ENCODE measurements around the gene SHD.

The SHD gene

GRCh38 chr19:4338441-4339355 is 59.6 kb downstream of the SHD start, which contains the start of gene STAP2:
STAP2 (minus strand) TSS chr19:4338827; CDS start chr19:4338753, 74 bp downstream.
- Histone ChIP-seq H3K27me3 (replicated peaks; ENCODE audit: control insufficient read depth, insufficient read depth, low read length, poor library complexity, severe bottlenecking) (no peaks in the 10 kb centered on the region), H3K4me1 (ENCODE audit: control insufficient read depth, insufficient read depth, low read length, poor library complexity, severe bottlenecking) (peaks cover 13% of the 10 kb centered on the region), H3K9me3 (ENCODE audit: control insufficient read depth, low read length) (no peaks in the 10 kb centered on the region), H3K36me3 (ENCODE audit: control insufficient read depth, insufficient read depth, low read length) (no peaks in the 10 kb centered on the region), H3K27ac (ENCODE audit: insufficient read depth, low read length, poor library complexity, severe bottlenecking) (peak within 1 kb of the TSS; percentile 27), H3K4me3 (ENCODE audit: insufficient read depth, low read depth, low read length, poor library complexity, severe bottlenecking) (peak within 1 kb of the TSS; percentile 33)
- no peak for DNase-seq

Measured in effector memory CD4-positive, alpha-beta T cell (primary cell).